Ovary (tissue), 3 donors: ENCODE measurements around the gene XYLT1.

ENCODE experiments used
- CTCF ChIP-seq, 3 donors: fragments of 450-650 bp in 2 of 3; fragments of 200-600 bp in 1 of 3; IDR thresholded peaks; one replicate each; pipeline versions ENCODE4 v1.5.1 to v1.8.0; 2016 to 2022; ENCODE audit warnings: antibody characterized with exemption in 3 of 3, mild to moderate bottlenecking in 1 of 3
- EP300 ChIP-seq: sonication (generic); formaldehyde crosslinking; IDR thresholded peaks from one replicate; pipeline ENCODE4 v1.6.1; 2017; ENCODE audit warnings: antibody characterized with exemption
- POLR2A ChIP-seq: fragments of 450-650 bp; IDR thresholded peaks from one replicate; pipeline ENCODE4 v1.6.1; 2017; ENCODE audit warnings: antibody characterized with exemption, mild to moderate bottlenecking, moderate library complexity
- donor health status: DM: no; HTN: no; CAD: no.

DNA sequence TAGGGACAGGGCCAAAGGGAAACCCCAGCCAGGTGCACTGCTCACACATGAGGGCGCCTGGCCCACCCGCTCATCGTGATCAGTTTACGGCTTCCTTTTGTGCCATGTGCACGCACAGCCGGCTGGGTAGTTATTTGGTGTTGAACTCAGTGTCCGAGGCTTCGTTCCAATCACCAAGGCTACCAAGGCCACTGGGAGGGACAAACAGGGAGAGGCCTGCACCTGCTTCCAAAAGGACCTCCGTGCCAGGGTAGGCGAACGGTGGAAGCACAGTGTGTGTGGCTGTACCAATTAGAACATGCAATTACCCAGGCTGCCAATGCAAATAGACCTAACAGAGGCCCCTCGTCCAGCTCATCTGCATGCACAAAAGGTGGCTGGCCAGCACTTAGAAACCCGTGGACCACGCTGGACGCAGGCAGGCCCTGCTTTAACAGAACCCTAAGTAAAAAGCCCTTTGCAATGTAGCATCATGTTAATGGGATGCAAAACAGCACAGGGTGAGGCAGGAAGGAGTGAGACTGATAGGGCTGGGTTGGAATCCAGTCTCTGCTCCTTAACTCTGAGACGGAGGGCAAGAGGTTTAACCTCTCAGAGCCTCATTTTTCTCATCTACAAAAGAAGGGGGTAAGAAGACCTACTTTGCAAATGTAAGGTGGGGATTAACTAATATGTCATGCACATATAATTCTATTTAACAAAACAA is 204.0 kb downstream of the XYLT1 start:
- TF ChIP-seq CTCF (IDR thresholded peaks at IDR 0.05) (no peak), POLR2A (no peak), EP300 (no peak)
